Smooth muscle cell of the umbilical artery (primary cell): ENCODE data around the gene PNMT. TPM values are rescaled to one million over a fixed set of nuclear protein-coding genes. Genes with fewer than 3 reads are reported as not detected.

Source experiments
- total RNA-seq: library from RNA; depleted of rRNA; stranded (reverse); fragments of >200 nt; gene quantifications from 2 replicates; pipeline ENCODE4 v1.2.3, GENCODE V29; 2014

Gene PNMT, protein sequence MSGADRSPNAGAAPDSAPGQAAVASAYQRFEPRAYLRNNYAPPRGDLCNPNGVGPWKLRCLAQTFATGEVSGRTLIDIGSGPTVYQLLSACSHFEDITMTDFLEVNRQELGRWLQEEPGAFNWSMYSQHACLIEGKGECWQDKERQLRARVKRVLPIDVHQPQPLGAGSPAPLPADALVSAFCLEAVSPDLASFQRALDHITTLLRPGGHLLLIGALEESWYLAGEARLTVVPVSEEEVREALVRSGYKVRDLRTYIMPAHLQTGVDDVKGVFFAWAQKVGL
- total RNA-seq: not detected in 2 replicates

DNA sequence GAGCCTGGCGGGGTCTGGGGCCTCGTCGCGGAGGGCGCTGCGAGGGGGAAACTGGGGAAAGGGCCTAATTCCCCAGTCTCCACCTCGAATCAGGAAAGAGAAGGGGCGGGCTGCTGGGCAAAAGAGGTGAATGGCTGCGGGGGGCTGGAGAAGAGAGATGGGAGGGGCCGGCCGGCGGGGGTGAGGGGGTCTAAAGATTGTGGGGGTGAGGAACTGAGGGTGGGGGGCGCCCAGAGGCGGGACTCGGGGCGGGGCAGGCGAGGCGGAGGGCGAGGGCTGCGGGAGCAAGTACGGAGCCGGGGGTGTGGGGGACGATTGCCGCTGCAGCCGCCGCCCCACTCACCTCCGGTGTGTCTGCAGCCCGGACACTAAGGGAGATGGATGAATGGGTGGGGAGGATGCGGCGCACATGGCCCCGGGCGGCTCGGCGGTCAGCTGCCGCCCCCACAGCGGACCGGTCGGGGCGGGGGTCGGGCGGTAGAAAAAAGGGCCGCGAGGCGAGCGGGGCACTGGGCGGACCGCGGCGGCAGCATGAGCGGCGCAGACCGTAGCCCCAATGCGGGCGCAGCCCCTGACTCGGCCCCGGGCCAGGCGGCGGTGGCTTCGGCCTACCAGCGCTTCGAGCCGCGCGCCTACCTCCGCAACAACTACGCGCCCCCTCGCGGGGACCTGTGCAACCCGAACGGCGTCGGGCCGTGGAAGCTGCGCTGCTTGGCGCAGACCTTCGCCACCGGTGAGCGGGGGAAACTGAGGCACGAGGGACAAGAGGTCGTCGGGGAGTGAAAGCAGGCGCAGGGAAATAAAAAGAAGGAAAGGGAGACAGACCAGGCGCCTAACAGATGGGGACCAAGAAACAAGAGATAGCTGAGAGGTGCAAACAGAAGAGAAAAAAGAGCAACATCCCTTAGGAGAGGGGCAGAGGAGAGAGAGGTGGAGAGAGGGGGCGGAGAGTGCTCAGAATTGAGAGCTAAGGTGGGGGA is at the start of gene PNMT:
TSS of gene PNMT (plus strand) at position 509 of the 980 bp plus-strand sequence. CDS start at position 532, 23 bp downstream.

GRCh38 chr17:39626171-39627046 is 41.8 kb upstream of the PNMT start, which contains the start of gene PPP1R1B:
Gene PPP1R1B (plus strand): TSS chr17:39626952. CDS start chr17:39627393, 441 bp downstream.

DNA sequence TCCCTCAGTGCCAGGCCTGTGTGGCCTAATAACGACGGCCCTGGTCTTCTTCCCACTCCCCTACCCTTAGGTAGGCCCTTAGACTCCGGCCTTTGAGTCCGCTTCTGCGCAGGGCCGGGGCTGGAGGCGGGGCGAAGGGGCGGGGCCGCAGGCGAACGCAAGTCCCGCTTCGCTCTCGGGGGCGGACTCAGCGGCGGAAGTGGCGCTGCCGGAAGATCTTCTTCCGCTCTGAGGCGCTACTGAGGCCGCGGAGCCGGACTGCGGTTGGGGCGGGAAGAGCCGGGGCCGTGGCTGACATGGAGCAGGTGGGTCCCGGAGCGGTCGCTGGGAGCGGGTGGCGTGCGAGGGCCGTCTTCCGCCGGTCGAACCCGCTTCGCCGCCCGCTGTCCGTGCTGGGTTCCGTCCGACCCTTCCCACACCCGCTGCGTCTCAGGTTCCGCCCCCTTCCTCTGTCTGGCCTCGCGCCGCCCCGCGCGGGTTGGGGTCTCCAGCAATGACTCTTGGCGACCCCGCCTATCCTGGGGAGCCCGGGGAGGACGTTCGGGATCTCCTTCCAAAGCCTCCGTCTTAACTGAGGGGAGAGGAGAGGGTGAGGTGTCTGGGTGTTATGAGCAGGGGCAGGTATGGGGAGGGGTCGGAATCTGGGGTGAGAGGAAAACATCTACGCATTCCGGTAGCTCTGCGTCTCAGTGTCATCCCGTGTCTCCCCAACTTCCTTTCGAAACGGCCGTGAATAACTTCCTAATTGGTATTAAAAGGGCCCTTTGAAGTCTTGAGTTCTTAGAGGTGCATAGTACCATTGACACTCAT is 31.1 kb upstream of the PNMT start, which contains the start of gene STARD3:
TSS of gene STARD3 (plus strand) at position 218 of the 810 bp plus-strand sequence. CDS start 16,388 bp downstream, outside the sequence.

GRCh38 chr17:39664581-39665561 is 3.4 kb upstream of the PNMT start, which contains the start of gene TCAP:
Gene TCAP (plus strand): TSS chr17:39665349. CDS start chr17:39665360, 11 bp downstream.

GRCh38 chr17:39687546-39688474 is 19.6 kb downstream of the PNMT start, which contains the start of gene PGAP3:
Gene PGAP3 (minus strand): TSS chr17:39688057. CDS start chr17:39688014, 43 bp downstream.

GRCh38 chr17:39699818-39700147 is 31.5 kb downstream of the PNMT start, which contains the start of gene ERBB2:
Gene ERBB2 (plus strand): TSS chr17:39700064. CDS start chr17:39700239, 175 bp downstream.

Other genes starting within 250 kb of the PNMT start
- gene MED1, start 217.2 kb upstream of the PNMT start, total RNA-seq: 19.3 and 26.7 TPM in 2 replicates
- gene CDK12, start 207.0 kb upstream of the PNMT start, total RNA-seq: 22.0 and 33.1 TPM in 2 replicates
- gene NEUROD2, start 60.5 kb upstream of the PNMT start, total RNA-seq: not detected in 2 replicates
- not detected in 2 replicates for gene PPP1R1B, start 41.5 kb upstream of the PNMT start, total RNA-seq
- gene STARD3, start 31.3 kb upstream of the PNMT start, total RNA-seq: 27.0 and 34.9 TPM in 2 replicates
- gene TCAP, start 3.1 kb upstream of the PNMT start, total RNA-seq: 0.30 and 0.60 TPM in 2 replicates
- 6.9 and 11.0 TPM in 2 replicates for gene PGAP3, start 19.6 kb downstream of the PNMT start, total RNA-seq
- 37.4 and 48.8 TPM in 2 replicates for gene ERBB2, start 31.6 kb downstream of the PNMT start, total RNA-seq
- 16.2 and 20.8 TPM in 2 replicates for gene MIEN1, start 62.1 kb downstream of the PNMT start, total RNA-seq
- not detected in 2 replicates for gene GRB7, start 69.5 kb downstream of the PNMT start, total RNA-seq
- not detected in 2 replicates for gene IKZF3, start 195.9 kb downstream of the PNMT start, total RNA-seq
- not detected in 2 replicates for gene ZPBP2, start 199.7 kb downstream of the PNMT start, total RNA-seq